Measurements from ENCODE around the gene NHS. TPM values are rescaled to one million over a fixed set of nuclear protein-coding genes. Genes with fewer than 3 reads are reported as not detected.
A peak's percentile ranks its signal among the peaks of the same experiment; 100 is the strongest.

Gene NHS
- total RNA-seq, 4 donors from 2014 or later, result 0.20 to 0.39 (median 0.30) TPM

GRCh38 chrX:17581641-17582040 is 206.6 kb downstream of the NHS start:
- H3K36me3 ChIP-seq, result no peaks in the 10 kb centered on the region
- ATAC-seq (no peak), DNase-seq (no peak)
- H3K4me1 ChIP-seq, result no peaks in the 10 kb centered on the region
- no peaks in the 10 kb centered on the region for H3K27me3 ChIP-seq
- peak overlapping the region in 1 of 4 donors; percentile 6 for H3K27ac ChIP-seq
- no peak for TF ChIP-seq POLR2A (IDR thresholded peaks at IDR 0.05)
- TF ChIP-seq, protein P1, sequence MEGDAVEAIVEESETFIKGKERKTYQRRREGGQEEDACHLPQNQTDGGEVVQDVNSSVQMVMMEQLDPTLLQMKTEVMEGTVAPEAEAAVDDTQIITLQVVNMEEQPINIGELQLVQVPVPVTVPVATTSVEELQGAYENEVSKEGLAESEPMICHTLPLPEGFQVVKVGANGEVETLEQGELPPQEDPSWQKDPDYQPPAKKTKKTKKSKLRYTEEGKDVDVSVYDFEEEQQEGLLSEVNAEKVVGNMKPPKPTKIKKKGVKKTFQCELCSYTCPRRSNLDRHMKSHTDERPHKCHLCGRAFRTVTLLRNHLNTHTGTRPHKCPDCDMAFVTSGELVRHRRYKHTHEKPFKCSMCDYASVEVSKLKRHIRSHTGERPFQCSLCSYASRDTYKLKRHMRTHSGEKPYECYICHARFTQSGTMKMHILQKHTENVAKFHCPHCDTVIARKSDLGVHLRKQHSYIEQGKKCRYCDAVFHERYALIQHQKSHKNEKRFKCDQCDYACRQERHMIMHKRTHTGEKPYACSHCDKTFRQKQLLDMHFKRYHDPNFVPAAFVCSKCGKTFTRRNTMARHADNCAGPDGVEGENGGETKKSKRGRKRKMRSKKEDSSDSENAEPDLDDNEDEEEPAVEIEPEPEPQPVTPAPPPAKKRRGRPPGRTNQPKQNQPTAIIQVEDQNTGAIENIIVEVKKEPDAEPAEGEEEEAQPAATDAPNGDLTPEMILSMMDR (IDR thresholded peaks at IDR 0.05 in 4 of 5, conservative IDR thresholded peaks at IDR 0.05 in 1 of 5), result no peak
- no peaks in the 10 kb centered on the region for H3K9me3 ChIP-seq
- intact Hi-C loops (cut with DNase I; ENCODE audit: low total_unique reads) (no loop called here), in situ Hi-C loops (cut with MboI; ENCODE audit: low sequenced_read_pairs in 4 of 4) (loop anchor here in 2 of 4 donors (25.0 kb wide), 1 partner anchor 344 kb away; no protein-coding TSS in a partner anchor)
- H3K4me3 ChIP-seq, result no peak overlapping the region

GRCh38 chrX:17584248-17584681 is 209.3 kb downstream of the NHS start:
- H3K27ac ChIP-seq, result no peak overlapping the region
- intact Hi-C loops (cut with DNase I; ENCODE audit: low total_unique reads) (no loop called here), in situ Hi-C loops (cut with MboI; ENCODE audit: low sequenced_read_pairs in 4 of 4) (loop anchor here in 2 of 4 donors (25.0 kb wide), 1 partner anchor 347 kb away; no protein-coding TSS in a partner anchor)
- DNase-seq, result no peak
- no peaks in the 10 kb centered on the region for H3K9me3 ChIP-seq
- H3K4me3 ChIP-seq, result no peak overlapping the region
- H3K36me3 ChIP-seq, result no peaks in the 10 kb centered on the region
- H3K27me3 ChIP-seq, result no peaks in the 10 kb centered on the region
- ATAC-seq, result no peak
- H3K4me1 ChIP-seq, result no peaks in the 10 kb centered on the region
- TF ChIP-seq POLR2A (IDR thresholded peaks at IDR 0.05), result no peak
- TF ChIP-seq, protein P1 (IDR thresholded peaks at IDR 0.05 in 4 of 5, conservative IDR thresholded peaks at IDR 0.05 in 1 of 5), result no peak

DNA sequence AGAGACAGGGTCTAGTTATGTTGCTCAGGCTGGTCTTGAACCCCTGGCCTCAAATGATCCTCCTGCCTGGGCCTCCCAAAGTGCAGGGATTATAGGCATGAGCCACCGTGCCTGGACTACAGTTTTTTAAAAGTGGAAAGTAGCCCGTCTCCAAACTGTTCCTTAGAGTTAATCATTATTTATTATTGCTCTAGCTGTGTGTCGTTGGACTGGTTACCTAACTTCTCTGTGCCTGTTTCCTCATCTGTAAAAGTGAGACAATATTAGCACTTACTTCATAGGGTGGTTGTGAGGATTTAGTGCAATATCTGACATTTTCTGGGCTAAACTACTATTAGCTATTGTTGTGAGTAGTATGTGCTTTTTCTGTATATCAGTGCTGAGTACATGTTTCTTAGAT is 210.0 kb downstream of the NHS start:
- Histone ChIP-seq H3K27me3 (no peaks in the 10 kb centered on the region), H3K27ac (no peak overlapping the region), H3K36me3 (no peaks in the 10 kb centered on the region), H3K4me3 (no peak overlapping the region), H3K4me1 (no peaks in the 10 kb centered on the region), H3K9me3 (no peaks in the 10 kb centered on the region)
- ATAC-seq (no peak), DNase-seq (no peak)
- intact Hi-C loops (cut with DNase I; ENCODE audit: low total_unique reads), result no loop called here
- in situ Hi-C loops (cut with MboI; ENCODE audit: low sequenced_read_pairs in 4 of 4), result loop anchor here in 2 of 4 donors (25.0 kb wide), 1 partner anchor 348 kb away; no protein-coding TSS in a partner anchor
- TF ChIP-seq POLR2A (IDR thresholded peaks at IDR 0.05), result no peak
- TF ChIP-seq, protein P1 (IDR thresholded peaks at IDR 0.05 in 4 of 5, conservative IDR thresholded peaks at IDR 0.05 in 1 of 5), result no peak

- no peak for DNase-seq
- Histone ChIP-seq H3K27me3 (no peaks in the 10 kb centered on the region), H3K9me3 (no peaks in the 10 kb centered on the region), H3K4me1 (peaks cover 0 to 5% of the 10 kb centered on the region in 2 donors), H3K36me3 (no peaks in the 10 kb centered on the region), H3K27ac (no peak overlapping the region), H3K4me3 (no peak overlapping the region)
- no peak for ATAC-seq
- intact Hi-C loops (cut with DNase I; ENCODE audit: low total_unique reads) (no loop called here), in situ Hi-C loops (cut with MboI; ENCODE audit: low sequenced_read_pairs in 4 of 4) (loop anchor here in 2 of 4 donors (25.0 kb wide), 1 partner anchor 350 kb away; no protein-coding TSS in a partner anchor)
- TF ChIP-seq, protein P1 (IDR thresholded peaks at IDR 0.05 in 4 of 5, conservative IDR thresholded peaks at IDR 0.05 in 1 of 5), result no peak
- TF ChIP-seq POLR2A (IDR thresholded peaks at IDR 0.05), result no peak
These were observed 212.4 kb downstream of the NHS start for GRCh38 chrX:17587366-17587765.

- intact Hi-C loops (cut with DNase I; ENCODE audit: low total_unique reads) (no loop called here), in situ Hi-C loops (cut with MboI; ENCODE audit: low sequenced_read_pairs in 4 of 4) (loop anchor here in 2 of 4 donors (25.0 kb wide), 1 partner anchor 351 kb away; no protein-coding TSS in a partner anchor)
- H3K4me3 ChIP-seq, result no peak overlapping the region
- H3K27me3 ChIP-seq, result no peaks in the 10 kb centered on the region
- peaks cover 0 to 5% of the 10 kb centered on the region in 2 donors for H3K4me1 ChIP-seq
- H3K9me3 ChIP-seq, result no peaks in the 10 kb centered on the region
- H3K36me3 ChIP-seq, result no peaks in the 10 kb centered on the region
- no peak for DNase-seq
- no peak for ATAC-seq
- no peak overlapping the region for H3K27ac ChIP-seq
- TF ChIP-seq, protein P1 (IDR thresholded peaks at IDR 0.05 in 4 of 5, conservative IDR thresholded peaks at IDR 0.05 in 1 of 5), result no peak
- no peak for TF ChIP-seq POLR2A (IDR thresholded peaks at IDR 0.05)
These were observed 213.3 kb downstream of the NHS start for GRCh38 chrX:17588303-17588702.
